H54 (cell line): Measurements from ENCODE around the gene FHOD3.

Source experiments
- DNase-seq: peaks from one replicate; pipeline ENCODE4 v3.0.0; 2011; ENCODE audit warnings: low spot score, mixed read lengths; ENCODE audit not compliant: insufficient read length
- FAIRE-seq: peaks from 3 replicates; lab custom pipeline; 2011; peaks lifted over from hg19 to GRCh38; lab: Jason Lieb, UNC
- POLR2A ChIP-seq: IDR thresholded peaks from 2 replicates; pipeline ENCODE4 v1.6.1; 2011; ENCODE audit warnings: low read depth, mild to moderate bottlenecking, low read length

Gene FHOD3

GRCh38 chr18:36819621-36820020 lies 522.1 kb downstream of the FHOD3 start:
- DNase-seq (no peak), FAIRE-seq (no peak)
- TF ChIP-seq POLR2A: no peak

GRCh38 chr18:36821681-36822080 lies 524.2 kb downstream of the FHOD3 start:
- TF ChIP-seq POLR2A: no peak
- FAIRE-seq: no peak
- DNase-seq: no peak

GRCh38 chr18:36825526-36825925 lies 528.0 kb downstream of the FHOD3 start:
- no peak for TF ChIP-seq POLR2A
- FAIRE-seq: no peak
- no peak for DNase-seq

DNA sequence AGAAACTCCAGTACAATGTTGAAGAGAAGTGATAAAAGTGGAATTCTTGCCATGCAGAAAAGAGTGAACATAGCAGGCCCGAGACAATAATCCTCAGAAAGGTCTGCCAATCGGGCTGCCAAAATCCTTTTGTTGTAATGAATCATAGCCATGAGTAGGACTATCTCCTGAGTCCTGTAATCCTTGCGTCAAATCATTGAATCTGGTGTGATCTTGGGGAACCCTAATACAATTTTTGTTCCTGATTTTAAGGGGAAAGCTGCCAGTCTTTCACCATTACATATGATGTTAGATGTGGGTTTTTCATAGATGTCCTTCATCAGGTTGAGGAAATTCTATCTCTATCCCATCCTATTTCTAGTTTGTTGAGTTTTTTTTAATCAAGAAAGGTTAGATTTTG lies 529.0 kb downstream of the FHOD3 start:
- no peak for DNase-seq
- TF ChIP-seq POLR2A: no peak
- no peak for FAIRE-seq

DNA sequence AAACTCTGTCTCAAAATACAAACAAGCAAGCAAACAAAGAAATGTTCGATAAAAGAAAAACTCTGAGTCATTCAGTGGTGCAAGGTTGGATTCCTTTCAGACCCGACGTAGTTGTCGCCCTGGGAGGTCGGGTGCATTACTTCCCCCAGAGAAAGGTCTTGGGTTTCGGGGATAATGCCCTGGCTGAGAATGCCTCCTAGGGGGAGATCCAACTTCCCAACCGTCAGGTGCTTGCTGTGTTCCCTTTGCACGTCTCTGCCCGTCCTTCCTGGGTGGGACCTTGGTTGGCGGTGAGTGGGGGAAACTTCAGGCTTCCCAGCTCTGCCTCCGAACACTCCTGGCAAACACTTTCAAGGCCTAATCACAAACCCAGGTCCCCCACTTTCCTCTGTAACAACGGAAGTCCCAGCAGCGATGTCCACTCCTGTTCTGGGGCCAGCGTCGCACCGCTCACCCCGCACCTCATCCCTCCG lies 530.7 kb downstream of the FHOD3 start:
- no peak for TF ChIP-seq POLR2A
- FAIRE-seq (no peak), DNase-seq (no peak)

DNA sequence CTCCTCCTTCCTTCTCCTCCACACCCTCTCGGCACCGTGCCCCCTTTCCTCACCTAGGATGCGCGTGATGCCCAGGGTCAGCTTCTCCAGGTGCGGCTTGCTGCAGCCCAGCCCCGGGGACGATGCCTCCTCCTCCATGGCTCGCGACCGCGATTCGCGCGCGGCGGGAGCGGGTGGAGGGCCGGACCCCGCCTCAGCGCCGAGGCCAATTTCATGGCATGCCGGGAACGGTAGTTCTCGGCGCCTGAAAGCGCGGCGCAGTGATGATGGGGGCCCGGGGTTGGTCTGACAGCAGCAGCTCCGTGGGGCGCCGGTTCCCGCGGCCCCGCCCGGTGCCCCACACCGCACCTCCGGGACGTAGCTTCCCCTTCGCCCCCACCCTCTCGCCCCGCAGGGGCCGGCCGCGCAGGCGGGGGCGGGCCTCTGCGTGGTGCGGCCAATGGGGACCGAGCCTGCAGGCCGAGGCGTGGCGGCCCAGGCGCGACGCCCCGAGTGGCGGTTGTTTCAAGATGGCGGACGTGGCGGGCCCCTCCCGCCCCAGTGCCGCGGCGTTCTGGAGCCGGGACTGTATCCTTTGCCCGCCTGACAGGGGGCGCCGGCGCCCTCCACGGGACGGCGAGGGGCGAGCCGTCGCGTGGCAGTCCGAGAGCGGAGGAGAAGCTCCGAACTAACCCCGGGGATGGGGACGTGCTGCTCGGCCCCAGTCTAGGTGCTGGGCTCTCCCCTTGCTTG lies 531.3 kb downstream of the FHOD3 start, which contains the start of the genes KIAA1328 and TPGS2:
Gene KIAA1328, plus strand, starts transcription at position 498 of the 732 bp plus-strand sequence. Its CDS starts 12 bp downstream, at position 510.
Gene TPGS2, minus strand, starts transcription at position 373 of the 732 bp plus-strand sequence. Its CDS starts 235 bp downstream, at position 138.
- TF ChIP-seq POLR2A: peak; percentile 36
- DNase-seq (peak; percentile 69), FAIRE-seq (no peak)
